ENCODE data around the gene ARFGAP1.

ARFGAP1 gene

DNA sequence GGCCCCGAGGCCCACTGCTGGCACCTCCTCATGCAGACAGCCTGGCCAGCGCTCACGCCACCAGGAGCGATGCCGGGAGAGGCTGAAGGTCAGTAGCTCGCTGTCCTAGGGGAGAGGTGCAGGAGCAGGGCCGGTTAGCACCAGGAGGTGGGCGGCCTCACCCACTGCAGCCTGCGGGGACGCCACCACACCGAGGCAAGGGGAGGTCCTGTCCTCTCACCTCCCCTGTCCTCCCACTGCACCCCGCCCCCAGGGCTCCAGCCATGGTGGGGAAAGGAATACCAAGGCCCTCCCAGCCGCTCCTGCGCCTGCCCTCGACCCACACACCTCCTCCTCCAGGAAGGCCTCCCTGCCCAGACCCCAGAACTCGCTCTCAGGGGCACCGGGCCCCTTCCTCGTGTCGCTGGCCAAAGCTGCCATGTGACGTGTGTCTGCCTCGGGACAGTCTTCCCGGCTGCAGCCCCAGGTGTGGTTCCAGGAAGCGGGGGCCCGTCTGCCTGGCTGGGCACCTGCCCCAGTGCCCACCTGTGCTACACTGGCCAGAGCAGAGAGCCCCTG is 24.9 kb upstream of the ARFGAP1 start:
- H3K9me2 ChIP-seq (replicated peaks; ENCODE audit: low read depth, low read length) = no peaks in the 10 kb centered on the region
- no peak overlapping the region for H3K9ac ChIP-seq (ENCODE audit: low read depth, low read length, poor library complexity, severe bottlenecking)
- H4K20me1 ChIP-seq (ENCODE audit: insufficient read depth, low read length, poor library complexity, severe bottlenecking) = no peaks in the 10 kb centered on the region
- no peaks in the 10 kb centered on the region for H3K4me1 ChIP-seq (ENCODE audit: insufficient read depth, low read length, poor library complexity, severe bottlenecking)
- no peaks in the 10 kb centered on the region for H3K36me3 ChIP-seq (ENCODE audit: insufficient read depth, low read length)
- no peaks in the 10 kb centered on the region for H3K9me3 ChIP-seq (ENCODE audit: insufficient read depth, low read depth, low read length)
- no peak overlapping the region for H3K4me2 ChIP-seq (ENCODE audit: low read depth, low read length, poor library complexity, severe bottlenecking)
- no peaks in the 10 kb centered on the region for H3F3A ChIP-seq (ENCODE audit: low read depth)
- no peak overlapping the region for H2AFZ ChIP-seq (ENCODE audit: low read length)
- TF ChIP-seq CTCF (conservative IDR thresholded peaks at IDR 0.05; ENCODE audit: low read length) = no peak
- no peak for TF ChIP-seq EZH2phosphoT487 (IDR thresholded peaks at IDR 0.05; ENCODE audit: borderline replicate concordance)
- H3K79me2 ChIP-seq (ENCODE audit: insufficient read depth, low read length) = no peaks in the 10 kb centered on the region
- no peak overlapping the region for H3K4me3 ChIP-seq (ENCODE audit: low read length, poor library complexity, severe bottlenecking)
- no peaks in the 10 kb centered on the region for H3K27me3 ChIP-seq (ENCODE audit: insufficient read depth, low read length, poor library complexity, severe bottlenecking)

DNA sequence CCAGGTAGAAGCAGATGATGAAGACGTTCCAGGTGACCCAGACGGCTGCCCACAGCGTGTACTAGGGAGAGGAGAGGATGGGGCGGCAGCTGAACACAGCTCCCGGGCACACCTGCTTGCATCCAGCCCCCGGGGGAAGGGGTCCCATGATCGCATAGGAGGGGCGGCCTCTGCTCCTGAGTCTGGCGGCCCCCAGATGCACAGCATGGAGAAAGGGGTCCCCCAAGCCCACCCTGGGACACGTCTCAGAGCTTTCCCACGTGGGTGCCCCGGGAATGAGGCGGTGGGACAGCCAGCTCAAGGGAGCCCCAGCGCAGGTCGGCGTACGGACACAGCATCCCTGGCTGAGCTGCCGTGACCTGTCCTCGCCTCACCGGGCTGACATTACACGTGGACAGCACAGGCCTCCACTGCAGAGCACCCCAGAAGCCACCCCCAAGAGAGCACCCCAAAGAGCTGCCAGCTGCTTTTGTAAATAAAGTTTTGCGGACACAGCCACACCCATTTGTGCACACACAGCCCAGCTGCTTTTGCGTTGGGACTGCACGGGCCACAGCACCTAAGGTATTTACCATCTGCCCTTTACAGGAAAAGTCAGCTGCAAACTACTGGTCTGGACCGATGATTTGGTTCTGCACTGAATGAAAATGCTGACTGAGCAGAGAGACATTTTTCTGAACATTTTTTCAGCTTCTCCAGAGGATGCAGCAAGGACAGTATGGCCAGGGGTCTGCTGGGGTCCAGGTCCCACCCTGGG is 23.6 kb upstream of the ARFGAP1 start:
- Histone ChIP-seq H3F3A (ENCODE audit: low read depth) (no peaks in the 10 kb centered on the region), H3K9me2 (replicated peaks; ENCODE audit: low read depth, low read length) (no peaks in the 10 kb centered on the region), H4K20me1 (ENCODE audit: insufficient read depth, low read length, poor library complexity, severe bottlenecking) (no peaks in the 10 kb centered on the region), H3K79me2 (ENCODE audit: insufficient read depth, low read length) (no peaks in the 10 kb centered on the region), H2AFZ (ENCODE audit: low read length) (no peak overlapping the region), H3K27me3 (ENCODE audit: insufficient read depth, low read length, poor library complexity, severe bottlenecking) (no peaks in the 10 kb centered on the region), H3K4me3 (ENCODE audit: low read length, poor library complexity, severe bottlenecking) (no peak overlapping the region), H3K4me1 (ENCODE audit: insufficient read depth, low read length, poor library complexity, severe bottlenecking) (no peaks in the 10 kb centered on the region), H3K4me2 (ENCODE audit: low read depth, low read length, poor library complexity, severe bottlenecking) (no peak overlapping the region), H3K36me3 (ENCODE audit: insufficient read depth, low read length) (no peaks in the 10 kb centered on the region), H3K9me3 (ENCODE audit: insufficient read depth, low read depth, low read length) (no peaks in the 10 kb centered on the region), H3K9ac (ENCODE audit: low read depth, low read length, poor library complexity, severe bottlenecking) (no peak overlapping the region)
- TF ChIP-seq EZH2phosphoT487 (IDR thresholded peaks at IDR 0.05; ENCODE audit: borderline replicate concordance) (no peak), CTCF (conservative IDR thresholded peaks at IDR 0.05; ENCODE audit: low read length) (no peak)

DNA sequence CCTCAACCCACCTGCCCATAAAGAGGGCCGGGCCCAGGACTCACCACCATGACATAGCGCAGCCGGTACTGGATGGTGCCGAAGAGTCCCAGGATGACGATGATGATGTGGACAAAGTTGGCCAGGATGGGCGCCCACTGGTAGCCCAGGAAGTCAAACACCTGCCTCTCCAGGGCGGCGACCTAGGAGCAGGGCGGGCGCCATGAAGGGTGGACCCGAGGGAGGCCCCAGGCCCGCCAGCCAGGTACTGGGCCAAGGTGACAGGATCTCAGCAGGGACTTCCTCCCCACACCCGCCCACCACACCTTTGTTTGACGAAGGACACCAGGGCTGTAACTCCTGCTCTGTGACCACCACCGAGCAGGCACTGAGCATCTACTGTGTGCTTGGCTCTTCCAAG is 22.7 kb upstream of the ARFGAP1 start:
- no peak overlapping the region for H2AFZ ChIP-seq (ENCODE audit: low read length)
- H3K9me2 ChIP-seq (replicated peaks; ENCODE audit: low read depth, low read length) = no peaks in the 10 kb centered on the region
- H3K9me3 ChIP-seq (ENCODE audit: insufficient read depth, low read depth, low read length) = no peaks in the 10 kb centered on the region
- no peaks in the 10 kb centered on the region for H3F3A ChIP-seq (ENCODE audit: low read depth)
- no peaks in the 10 kb centered on the region for H4K20me1 ChIP-seq (ENCODE audit: insufficient read depth, low read length, poor library complexity, severe bottlenecking)
- no peak overlapping the region for H3K4me3 ChIP-seq (ENCODE audit: low read length, poor library complexity, severe bottlenecking)
- no peaks in the 10 kb centered on the region for H3K79me2 ChIP-seq (ENCODE audit: insufficient read depth, low read length)
- H3K4me1 ChIP-seq (ENCODE audit: insufficient read depth, low read length, poor library complexity, severe bottlenecking) = no peaks in the 10 kb centered on the region
- H3K9ac ChIP-seq (ENCODE audit: low read depth, low read length, poor library complexity, severe bottlenecking) = no peak overlapping the region
- H3K36me3 ChIP-seq (ENCODE audit: insufficient read depth, low read length) = no peaks in the 10 kb centered on the region
- no peak overlapping the region for H3K4me2 ChIP-seq (ENCODE audit: low read depth, low read length, poor library complexity, severe bottlenecking)
- H3K27me3 ChIP-seq (ENCODE audit: insufficient read depth, low read length, poor library complexity, severe bottlenecking) = no peaks in the 10 kb centered on the region
- no peak for TF ChIP-seq EZH2phosphoT487 (IDR thresholded peaks at IDR 0.05; ENCODE audit: borderline replicate concordance)
- TF ChIP-seq CTCF (conservative IDR thresholded peaks at IDR 0.05; ENCODE audit: low read length) = no peak
